Testis (tissue), 3 donors: Measurements from ENCODE around the gene RUVBL2. TPM values are rescaled to one million over a fixed set of nuclear protein-coding genes. Genes with fewer than 3 reads are reported as not detected.
"Not testable (repeated sequence)": the region's sequence is repeated elsewhere in the genome, so short reads cannot be mapped to it uniquely, and the experiment has no call there.

Experiments
- DNase-seq: peaks from one replicate; pipeline ENCODE4 v3.0.0-alpha.2; 2019
- H3K27ac ChIP-seq, 2 donors: fragments of 200-600 bp; sonication (generic); one replicate each; pipeline ENCODE4 v1.5.1; 2019
- H3K27me3 ChIP-seq: fragments of 200-600 bp; sonication (generic); one replicate; pipeline ENCODE4 v1.5.1; 2019
- H3K36me3 ChIP-seq: fragments of 200-600 bp; sonication (generic); one replicate; pipeline ENCODE4 v1.5.1; 2017; ENCODE audit warnings: low read depth; ENCODE audit errors: missing control alignments
- H3K4me1 ChIP-seq: fragments of 200-600 bp; sonication (generic); one replicate; pipeline ENCODE4 v1.5.1; 2019
- H3K4me3 ChIP-seq, 2 donors: fragments of 200-600 bp; sonication (generic); one replicate each; pipeline ENCODE4 v1.5.1; 2017 to 2019
- H3K9me3 ChIP-seq: fragments of 200-600 bp; sonication (generic); one replicate; pipeline ENCODE4 v1.5.1; 2017
- POLR2A ChIP-seq: fragments of 450-650 bp; IDR thresholded peaks from one replicate; pipeline ENCODE4 v1.6.1; 2017; ENCODE audit warnings: antibody characterized with exemption, mild to moderate bottlenecking, moderate library complexity
- WGBS, 2 donors: methylation state at CpG; one replicate each; pipeline ENCODE4 v1.1.5; 2018; 5-methylcytosine and 5-hydroxymethylcytosine counted together
- intact Hi-C: fragments of 100-400 bp; cut with DNase I; formaldehyde crosslinking; loops from one replicate; pipeline ENCODE4 v1.15.1; 2023; ENCODE audit warnings: low total_unique reads
- polyA plus RNA-seq: library from polyadenylated mRNA; stranded (reverse); fragments of 350-450 nt; fragmentation: Illumina TruSeq; extraction: RNeasy Lipid Tissue Mini Kit (QIAGEN cat#74804); gene quantifications from one replicate; pipeline ENCODE4 v1.2.3, GENCODE V29; 2014; ENCODE audit warnings: low read depth, low replicate concordance; ENCODE audit not compliant: insufficient read depth
- total RNA-seq, 2 donors: library from RNA; depleted of rRNA; stranded (reverse); fragments of >200 nt; gene quantifications; one replicate each; pipeline ENCODE4 v1.2.3, GENCODE V29; 2016
- TF ChIP-seq, protein P1 (sequence below), 3 experiments: fragments of 450-650 bp in 2 of 3; fragments of 200-600 bp in 1 of 3; sonication (generic) in 1 of 3; IDR thresholded peaks; one replicate each; pipeline ENCODE4 v1.5.1; 2016 to 2019; ENCODE audit warnings: antibody characterized with exemption in 3 of 3, mild to moderate bottlenecking in 2 of 3, moderate library complexity in 1 of 3

RUVBL2 gene
- total and polyA plus RNA-seq, 3 donors from 2014 or later = 299 to 528 (median 395) TPM

DNA sequence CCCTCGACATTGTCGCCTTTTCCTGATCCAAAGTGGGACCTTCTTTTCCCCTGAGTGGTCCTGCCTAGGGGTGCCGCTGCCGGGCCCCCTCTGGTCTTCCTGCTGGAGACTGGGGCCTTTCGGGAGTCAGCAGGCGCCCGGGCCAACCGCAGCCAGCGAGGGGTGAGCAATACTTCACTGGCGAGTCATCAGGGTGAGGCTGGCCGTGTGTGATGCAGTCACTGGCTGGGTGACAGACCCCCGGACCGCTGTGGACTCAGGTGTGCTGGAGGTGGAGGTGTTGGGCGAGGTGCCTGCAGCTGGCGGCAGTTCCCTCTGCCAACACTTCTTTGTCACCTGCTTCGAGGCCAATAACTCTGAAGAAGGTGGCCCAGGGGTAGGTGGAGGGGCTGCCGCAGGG is 48.5 kb downstream of the RUVBL2 start:
- intact Hi-C loops = no loop called here
- Histone ChIP-seq H3K4me3 (no peak overlapping the region), H3K36me3 (no peaks in the 10 kb centered on the region), H3K27me3 (no peaks in the 10 kb centered on the region), H3K27ac (no peak overlapping the region), H3K4me1 (no peaks in the 10 kb centered on the region), H3K9me3 (no peaks in the 10 kb centered on the region)
- DNase-seq = no peak
- 89% methylated on average over 9 to 17 of the region's 17 CpGs for WGBS, 2 donors
- no peak for TF ChIP-seq POLR2A
- TF ChIP-seq, protein P1, sequence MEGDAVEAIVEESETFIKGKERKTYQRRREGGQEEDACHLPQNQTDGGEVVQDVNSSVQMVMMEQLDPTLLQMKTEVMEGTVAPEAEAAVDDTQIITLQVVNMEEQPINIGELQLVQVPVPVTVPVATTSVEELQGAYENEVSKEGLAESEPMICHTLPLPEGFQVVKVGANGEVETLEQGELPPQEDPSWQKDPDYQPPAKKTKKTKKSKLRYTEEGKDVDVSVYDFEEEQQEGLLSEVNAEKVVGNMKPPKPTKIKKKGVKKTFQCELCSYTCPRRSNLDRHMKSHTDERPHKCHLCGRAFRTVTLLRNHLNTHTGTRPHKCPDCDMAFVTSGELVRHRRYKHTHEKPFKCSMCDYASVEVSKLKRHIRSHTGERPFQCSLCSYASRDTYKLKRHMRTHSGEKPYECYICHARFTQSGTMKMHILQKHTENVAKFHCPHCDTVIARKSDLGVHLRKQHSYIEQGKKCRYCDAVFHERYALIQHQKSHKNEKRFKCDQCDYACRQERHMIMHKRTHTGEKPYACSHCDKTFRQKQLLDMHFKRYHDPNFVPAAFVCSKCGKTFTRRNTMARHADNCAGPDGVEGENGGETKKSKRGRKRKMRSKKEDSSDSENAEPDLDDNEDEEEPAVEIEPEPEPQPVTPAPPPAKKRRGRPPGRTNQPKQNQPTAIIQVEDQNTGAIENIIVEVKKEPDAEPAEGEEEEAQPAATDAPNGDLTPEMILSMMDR (IDR thresholded peaks at IDR 0.05) = no peak

DNA sequence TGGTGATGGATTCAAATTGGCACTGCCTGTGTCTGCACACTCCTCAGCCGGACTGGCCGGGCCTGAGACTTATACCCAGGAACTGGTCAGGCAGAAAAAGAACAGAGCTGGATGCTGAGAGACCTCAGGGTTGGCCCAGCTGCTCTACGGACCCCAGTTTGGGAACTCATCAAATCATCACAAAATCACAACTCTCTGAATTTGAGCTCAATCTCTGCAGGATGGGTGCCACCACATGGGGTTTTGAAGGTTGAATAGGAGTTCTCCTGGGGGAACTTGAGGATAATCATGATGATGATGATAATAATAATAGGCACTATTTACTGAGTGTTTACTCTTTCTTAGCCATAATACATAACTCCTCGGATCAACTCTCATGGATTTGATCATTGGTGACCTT is 49.0 kb downstream of the RUVBL2 start:
- 84 to 100% methylated on average over 1 to 4 of the region's 4 CpGs for WGBS, 2 donors
- H3K9me3 ChIP-seq, DNase-seq, intact Hi-C loops, H3K4me1 ChIP-seq, H3K4me3 ChIP-seq, H3K36me3 ChIP-seq, H3K27me3 ChIP-seq, H3K27ac ChIP-seq: not testable (repeated sequence)

DNA sequence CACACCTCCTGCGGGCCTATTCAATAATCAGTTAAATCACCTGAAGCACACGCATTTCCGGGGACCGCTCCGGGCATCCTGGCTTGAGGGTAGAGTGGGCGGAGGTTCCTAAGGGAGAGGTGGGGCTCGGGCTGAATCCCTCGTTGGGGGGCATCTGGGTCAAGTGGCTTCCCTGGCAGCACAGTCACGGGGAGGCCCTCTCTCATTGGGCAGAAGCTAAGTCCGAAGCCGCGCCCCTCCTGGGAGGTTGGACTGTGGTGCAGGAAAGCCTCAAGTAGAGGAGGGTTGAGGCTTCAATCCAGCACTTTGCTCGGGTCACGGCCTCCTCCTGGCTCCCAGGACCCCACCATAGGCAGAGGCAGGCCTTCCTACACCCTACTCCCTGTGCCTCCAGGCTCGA is 49.9 kb downstream of the RUVBL2 start, which contains the start of gene CGB5:
Gene CGB5, plus strand, starts transcription at position 301 of the 400 bp plus-strand sequence. CDS start 362 bp downstream, outside the sequence.
- H3K4me3 ChIP-seq, H3K27me3 ChIP-seq, H3K4me1 ChIP-seq, H3K36me3 ChIP-seq, H3K9me3 ChIP-seq, intact Hi-C loops, H3K27ac ChIP-seq, DNase-seq: not testable (repeated sequence)
- WGBS, 2 donors = 75 to 90% methylated on average over 4 to 15 of the region's 15 CpGs

DNA sequence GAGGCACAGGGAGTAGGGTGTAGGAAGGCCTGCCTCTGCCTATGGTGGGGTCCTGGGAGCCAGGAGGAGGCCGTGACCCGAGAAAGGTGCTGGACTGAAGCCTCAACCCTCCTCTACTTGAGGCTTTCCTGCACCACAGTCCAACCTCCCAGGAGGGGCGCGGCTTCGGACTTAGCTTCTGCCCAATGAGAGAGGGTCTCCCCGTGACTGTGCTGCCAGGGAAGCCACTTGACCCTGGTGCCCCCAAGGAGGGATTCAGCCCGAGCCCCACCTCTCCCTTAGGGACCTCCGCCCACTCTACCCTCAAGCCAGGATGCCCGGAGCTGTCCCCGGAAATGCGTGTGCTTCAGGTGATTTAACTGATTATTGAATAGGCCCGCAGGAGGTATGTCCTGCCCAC is 55.3 kb downstream of the RUVBL2 start, which contains the start of gene CGB8:
Gene CGB8, minus strand, starts transcription at position 101 of the 400 bp plus-strand sequence. CDS start 372 bp downstream, outside the sequence.
- H3K27me3 ChIP-seq, H3K4me1 ChIP-seq, H3K36me3 ChIP-seq, H3K4me3 ChIP-seq, H3K27ac ChIP-seq, DNase-seq, intact Hi-C loops, H3K9me3 ChIP-seq: not testable (repeated sequence)
- 80 to 90% methylated on average over 1 to 10 of the region's 12 CpGs for WGBS, 2 donors

DNA sequence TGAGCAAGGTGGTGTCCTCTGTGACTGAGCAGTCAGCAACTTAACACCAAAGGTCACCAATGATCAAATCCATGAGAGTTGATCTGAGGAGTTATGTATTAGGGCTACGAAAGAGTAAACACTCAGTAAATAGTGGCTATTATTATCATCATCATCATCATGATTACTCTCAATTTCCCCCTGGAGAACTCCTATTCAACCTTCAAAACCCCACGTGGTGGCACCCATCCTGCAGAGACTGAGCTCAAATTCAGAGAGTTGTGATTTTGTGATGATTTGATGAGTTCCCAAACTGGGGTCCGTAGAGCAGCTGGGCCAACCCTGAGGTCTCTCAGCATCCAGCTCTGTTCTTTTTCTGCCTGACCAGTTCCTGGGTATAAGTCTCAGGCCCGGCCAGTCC is 56.1 kb downstream of the RUVBL2 start:
- DNase-seq, H3K27me3 ChIP-seq, H3K4me3 ChIP-seq, H3K36me3 ChIP-seq, H3K4me1 ChIP-seq, H3K27ac ChIP-seq, intact Hi-C loops, H3K9me3 ChIP-seq: not testable (repeated sequence)
- 85% methylated on average over 3 of the region's 4 CpGs for WGBS, 2 donors

DNA sequence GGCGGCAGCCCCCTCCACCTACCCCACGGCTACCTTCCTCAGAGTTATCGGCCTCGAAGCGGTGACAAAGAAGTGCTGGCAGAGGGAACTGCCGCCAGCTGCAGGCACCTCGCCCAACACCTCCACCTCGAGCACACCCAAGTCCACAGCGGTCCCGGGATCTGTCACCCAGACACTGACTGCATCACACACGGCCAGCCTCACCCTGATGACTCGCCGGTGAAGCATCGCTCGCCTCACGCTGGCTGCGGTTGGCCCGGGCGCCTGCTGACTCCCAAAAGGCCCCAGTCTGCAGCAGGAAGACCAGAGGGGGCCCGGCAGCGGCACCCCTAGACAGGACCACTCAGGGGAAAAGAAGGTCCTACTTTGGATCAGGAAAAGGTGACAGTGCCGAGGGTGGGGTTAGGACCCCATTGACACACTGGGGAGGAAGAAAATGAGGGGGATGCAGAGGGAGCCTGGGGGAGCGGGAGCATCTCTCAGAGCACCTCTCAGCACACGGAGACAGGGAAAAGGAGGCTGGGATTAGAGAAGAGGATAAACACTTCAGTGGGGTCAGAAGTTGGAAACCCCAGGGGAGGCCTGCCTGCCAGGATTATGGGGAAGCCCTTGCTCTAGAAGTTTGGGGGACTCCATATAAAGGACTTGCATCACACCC is 56.8 kb downstream of the RUVBL2 start:
- H3K9me3 ChIP-seq, DNase-seq, H3K36me3 ChIP-seq, intact Hi-C loops, H3K27me3 ChIP-seq, H3K4me3 ChIP-seq, H3K27ac ChIP-seq, H3K4me1 ChIP-seq: not testable (repeated sequence)
- 83 to 85% methylated on average over 4 to 24 of the region's 24 CpGs for WGBS, 2 donors

DNA sequence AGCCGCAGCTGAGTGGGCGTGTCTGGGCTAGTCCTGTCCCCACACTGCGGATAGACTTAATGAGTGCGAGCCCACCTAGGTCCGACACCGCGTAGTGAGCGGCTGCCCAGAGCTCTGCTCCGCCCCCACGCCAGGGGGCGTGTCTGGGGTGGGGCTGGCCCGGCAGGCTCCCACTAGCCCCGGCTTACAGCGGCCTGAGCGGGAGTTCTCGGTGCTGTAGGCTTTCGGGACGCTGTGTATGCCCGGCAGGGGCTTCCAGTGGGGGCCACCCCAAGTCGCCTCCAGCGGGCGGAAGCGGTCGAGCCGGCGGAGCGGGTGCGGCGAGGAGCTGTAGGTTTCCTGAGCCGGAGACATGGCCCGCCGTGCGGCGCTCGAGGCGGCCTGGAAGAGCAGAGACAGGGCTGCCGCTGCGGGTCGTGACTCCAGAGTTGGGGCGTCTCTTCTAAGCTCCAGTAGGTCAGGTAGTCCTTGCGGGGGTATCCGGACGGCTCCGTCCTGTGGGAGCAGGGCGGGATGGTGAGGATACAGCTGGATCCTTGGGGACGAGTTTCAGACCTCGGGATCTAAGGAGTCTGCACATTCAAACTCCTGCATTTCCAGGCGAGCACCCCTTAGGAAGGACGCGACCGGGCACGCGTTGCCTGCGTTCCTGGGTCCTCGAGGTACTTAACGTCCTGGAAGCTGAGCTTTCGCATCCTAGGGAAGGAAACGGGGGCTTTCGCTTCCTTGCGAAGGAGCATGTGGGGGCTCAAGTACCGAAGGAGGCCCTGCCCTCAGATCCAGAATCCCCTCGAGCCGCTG is 62.6 kb downstream of the RUVBL2 start:
- peak; percentile 71 for DNase-seq
- H3K27me3 ChIP-seq = no peaks in the 10 kb centered on the region
- H3K9me3 ChIP-seq = no peaks in the 10 kb centered on the region
- TF ChIP-seq, protein P1 (IDR thresholded peaks at IDR 0.05) = peak in 2 of 3 experiments; percentile 34 to 40
- no peak for TF ChIP-seq POLR2A
- peak overlapping the region; percentile 49 to 61 for H3K4me3 ChIP-seq
- no peak overlapping the region for H3K27ac ChIP-seq
- no peaks in the 10 kb centered on the region for H3K36me3 ChIP-seq
- 0 to 2% methylated on average over 1 to 50 of the region's 63 CpGs for WGBS, 2 donors
- peaks cover 14% of the 10 kb centered on the region for H3K4me1 ChIP-seq
- intact Hi-C loops = no loop called here

DNA sequence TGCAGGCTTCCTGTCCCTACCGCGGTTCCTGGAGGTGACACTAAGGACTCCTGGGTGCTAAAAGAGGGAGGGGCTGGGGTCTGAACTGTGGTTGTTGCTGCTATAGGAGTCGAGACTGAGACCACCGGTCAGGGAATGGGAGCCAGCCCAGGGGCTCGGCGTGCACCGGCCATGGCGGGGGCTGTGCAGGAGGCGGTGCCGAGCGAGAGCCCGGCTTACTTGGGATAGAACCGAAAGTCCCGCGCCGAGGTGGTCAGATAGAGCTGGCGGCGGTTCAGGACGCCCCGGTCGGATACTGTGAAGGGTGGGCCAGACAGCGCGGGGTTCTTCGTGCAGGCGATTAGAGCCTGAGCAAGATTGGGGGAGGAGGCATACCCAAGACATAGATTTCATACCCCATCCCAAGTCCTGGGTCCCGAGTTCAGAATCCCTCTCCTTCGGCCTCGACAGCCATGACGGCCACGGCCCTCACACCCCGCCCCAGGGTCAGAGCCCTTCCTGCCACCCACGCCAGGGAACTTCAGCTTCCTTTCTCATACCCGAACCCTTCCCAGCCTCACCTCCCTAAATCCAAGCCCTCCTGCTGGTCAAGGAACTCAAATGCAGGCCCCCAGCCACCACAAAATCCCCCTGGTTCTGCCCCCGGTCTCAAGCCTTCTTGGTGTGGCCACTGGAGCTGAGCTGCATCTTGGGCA is 63.4 kb downstream of the RUVBL2 start:
- H3K9me3 ChIP-seq, H3K27me3 ChIP-seq, H3K36me3 ChIP-seq, H3K27ac ChIP-seq, DNase-seq, intact Hi-C loops: not testable (repeated sequence)
- H3K4me3 ChIP-seq = peak overlapping the region; percentile 49 to 61
- 4% methylated on average over 9 to 34 of the region's 34 CpGs for WGBS, 2 donors
- peaks cover 14% of the 10 kb centered on the region for H3K4me1 ChIP-seq
